ENCODE data around the gene JAK3. TPM values are rescaled to one million over a fixed set of nuclear protein-coding genes. Genes with fewer than 3 reads are reported as not detected.

The JAK3 gene
- total and polyA plus RNA-seq, 7 donors, result 0.46 to 22.0 (median 1.4) TPM

- peaks cover 4 to 66% (median 41%) of the 10 kb centered on the region in 3 donors for H3K27me3 ChIP-seq
- WGBS, 2 donors, result 13 to 58% methylated on average over 50 of the region's 50 CpGs
- intact Hi-C loops (cut with DNase I), result no loop called here
- peaks cover 0 to 19% (median 11%) of the 10 kb centered on the region in 4 donors for H3K4me1 ChIP-seq
- H3K4me3 ChIP-seq, result peak overlapping the region in 2 of 4 donors; percentile 20 to 21
- TF ChIP-seq EP300 (IDR thresholded peaks at IDR 0.05) (no peak), CTCF (IDR thresholded peaks at IDR 0.05) (no peak), POLR2AphosphoS5 (IDR thresholded peaks at IDR 0.05) (no peak), POLR2A (IDR thresholded peaks at IDR 0.05) (no peak)
- DNase-seq, result peak; percentile 89
- H3K9me3 ChIP-seq, result no peaks in the 10 kb centered on the region
- H3K36me3 ChIP-seq, result no peaks in the 10 kb centered on the region
- peak overlapping the region in 1 of 4 donors; percentile 40 for H3K27ac ChIP-seq
Measured at GRCh38 chr19:17830567-17831418, 17.0 kb downstream of the JAK3 start.

GRCh38 chr19:17829855-17830566 is 17.8 kb downstream of the JAK3 start:
- intact Hi-C loops (cut with DNase I), result no loop called here
- Histone ChIP-seq H3K4me3 (peak overlapping the region in 2 of 4 donors; percentile 10 to 20), H3K27me3 (peaks cover 4 to 67% (median 37%) of the 10 kb centered on the region in 3 donors), H3K9me3 (no peaks in the 10 kb centered on the region), H3K36me3 (no peaks in the 10 kb centered on the region), H3K4me1 (peaks cover 0 to 19% (median 11%) of the 10 kb centered on the region in 4 donors), H3K27ac (peak overlapping the region in 1 of 4 donors; percentile 40)
- no peak for TF ChIP-seq EP300 (IDR thresholded peaks at IDR 0.05)
- TF ChIP-seq CTCF (IDR thresholded peaks at IDR 0.05), result no peak
- no peak for TF ChIP-seq POLR2AphosphoS5 (IDR thresholded peaks at IDR 0.05)
- no peak for TF ChIP-seq POLR2A (IDR thresholded peaks at IDR 0.05)
- 17 to 55% methylated on average over 29 of the region's 29 CpGs for WGBS, 2 donors
- peak; percentile 73 for DNase-seq

- 83 to 88% methylated on average over 13 of the region's 13 CpGs for WGBS, 2 donors
- no peak for DNase-seq
- no peaks in the 10 kb centered on the region for H3K9me3 ChIP-seq
- intact Hi-C loops (cut with DNase I), result no loop called here
- peaks cover 0 to 19% (median 11%) of the 10 kb centered on the region in 4 donors for H3K4me1 ChIP-seq
- TF ChIP-seq POLR2A (IDR thresholded peaks at IDR 0.05) (no peak), POLR2AphosphoS5 (IDR thresholded peaks at IDR 0.05) (no peak), EP300 (IDR thresholded peaks at IDR 0.05) (no peak), CTCF (IDR thresholded peaks at IDR 0.05) (no peak)
- no peak overlapping the region for H3K27ac ChIP-seq
- no peaks in the 10 kb centered on the region for H3K36me3 ChIP-seq
- H3K27me3 ChIP-seq, result peaks cover 1 to 73% (median 22%) of the 10 kb centered on the region in 3 donors
- H3K4me3 ChIP-seq, result no peak overlapping the region
Measured at GRCh38 chr19:17826508-17827056, 21.2 kb downstream of the JAK3 start.

- H3K4me1 ChIP-seq, result no peaks in the 10 kb centered on the region
- no peaks in the 10 kb centered on the region for H3K9me3 ChIP-seq
- H3K27ac ChIP-seq, result no peak overlapping the region
- no peak overlapping the region for H3K4me3 ChIP-seq
- H3K36me3 ChIP-seq, result no peaks in the 10 kb centered on the region
- TF ChIP-seq EP300 (IDR thresholded peaks at IDR 0.05) (no peak), POLR2AphosphoS5 (IDR thresholded peaks at IDR 0.05) (no peak), POLR2A (IDR thresholded peaks at IDR 0.05) (no peak), CTCF (IDR thresholded peaks at IDR 0.05) (no peak)
- DNase-seq, result no peak
- WGBS, 2 donors, result 73 to 83% methylated on average over 8 of the region's 8 CpGs
- peaks cover 0 to 55% (median 1%) of the 10 kb centered on the region in 3 donors for H3K27me3 ChIP-seq
- intact Hi-C loops (cut with DNase I), result no loop called here
Measured at GRCh38 chr19:17824339-17824738, 23.4 kb downstream of the JAK3 start.
